NCI-H2227 (cell line): ENCODE data around the gene OPN5.

Experiments
- DNase-seq: peaks from one replicate; lab custom pipeline; 2025; ENCODE audit not compliant: unreplicated experiment; lab: John Stamatoyannopoulos, UW

OPN5 gene

DNA sequence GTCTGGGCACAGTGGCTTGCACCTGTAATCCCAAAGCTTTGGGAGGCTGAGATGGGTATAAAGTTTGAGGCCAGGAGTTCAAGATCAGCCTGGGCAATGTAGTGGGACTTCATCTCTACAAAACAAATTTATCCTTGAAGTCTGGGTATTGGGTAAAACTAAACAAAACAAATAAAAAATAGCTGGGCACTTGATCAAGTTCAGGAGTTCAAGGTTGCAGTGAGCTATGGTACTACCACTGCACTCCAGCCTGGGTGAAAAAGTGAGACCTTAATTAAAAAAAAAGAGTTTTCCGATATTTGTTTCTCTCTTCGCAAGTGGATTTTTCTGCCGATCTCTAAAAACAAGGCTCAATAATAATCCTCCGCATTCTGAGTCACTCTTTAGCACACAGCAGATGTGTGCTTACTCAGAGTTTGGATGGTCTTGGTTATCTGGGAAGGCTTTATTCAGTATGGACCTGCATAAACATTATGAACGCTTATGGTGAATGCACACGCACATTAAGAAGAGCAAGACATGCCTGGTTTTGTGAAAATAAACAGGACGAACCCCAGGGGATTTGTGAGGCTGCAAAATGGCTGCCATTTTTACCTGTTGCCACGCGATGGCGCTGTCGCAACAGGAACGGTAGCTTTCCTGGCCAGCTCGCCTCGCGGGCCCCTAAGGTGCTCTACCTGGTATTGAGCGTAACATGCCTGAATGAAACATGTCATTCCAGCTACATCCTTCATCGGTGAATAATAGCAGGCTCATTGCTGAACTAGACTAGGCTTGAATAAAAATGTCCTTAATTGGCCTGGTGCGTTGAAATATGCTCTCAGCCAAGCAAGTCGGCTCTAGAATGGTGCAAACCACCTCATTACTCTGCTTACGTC lies 6.0 kb downstream of the OPN5 start:
- DNase-seq: peak; percentile 64

DNA sequence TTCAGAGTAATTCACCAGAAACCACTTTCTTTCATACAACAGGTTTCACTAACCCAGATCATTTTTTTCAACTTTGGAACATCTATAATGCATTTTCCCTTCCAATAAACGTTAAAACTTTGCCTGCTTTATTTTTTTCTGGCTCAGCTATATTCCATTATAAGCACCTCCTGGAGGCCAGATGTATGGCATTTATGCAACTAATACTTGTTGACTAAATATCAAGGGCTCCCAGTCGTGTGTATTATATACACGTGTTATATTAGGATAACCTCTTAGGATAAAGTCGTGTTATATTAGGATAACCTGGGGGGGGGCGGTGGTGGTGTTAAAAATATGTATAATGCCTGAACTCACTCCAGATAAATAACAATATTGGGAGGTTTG lies 6.7 kb downstream of the OPN5 start:
- no peak for DNase-seq

DNA sequence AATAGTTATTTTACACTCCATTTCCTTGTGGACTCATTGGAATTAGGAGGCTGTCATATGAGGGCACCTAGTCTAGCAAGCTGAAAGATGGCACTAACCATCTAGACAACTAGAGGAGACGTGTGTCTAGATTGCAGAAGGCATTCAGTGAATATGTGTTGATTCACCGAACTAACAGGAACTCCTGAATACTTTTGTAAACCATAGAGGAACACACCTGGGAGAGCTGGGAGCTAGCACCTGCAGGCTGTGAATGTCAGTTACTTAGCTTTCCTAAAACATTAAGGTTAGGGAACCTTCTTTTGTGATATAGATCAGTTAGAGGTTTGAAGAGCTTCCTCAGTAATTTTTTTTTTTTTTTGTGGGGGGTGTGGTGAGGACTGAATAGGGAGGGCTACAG lies 7.7 kb downstream of the OPN5 start:
- no peak for DNase-seq

DNA sequence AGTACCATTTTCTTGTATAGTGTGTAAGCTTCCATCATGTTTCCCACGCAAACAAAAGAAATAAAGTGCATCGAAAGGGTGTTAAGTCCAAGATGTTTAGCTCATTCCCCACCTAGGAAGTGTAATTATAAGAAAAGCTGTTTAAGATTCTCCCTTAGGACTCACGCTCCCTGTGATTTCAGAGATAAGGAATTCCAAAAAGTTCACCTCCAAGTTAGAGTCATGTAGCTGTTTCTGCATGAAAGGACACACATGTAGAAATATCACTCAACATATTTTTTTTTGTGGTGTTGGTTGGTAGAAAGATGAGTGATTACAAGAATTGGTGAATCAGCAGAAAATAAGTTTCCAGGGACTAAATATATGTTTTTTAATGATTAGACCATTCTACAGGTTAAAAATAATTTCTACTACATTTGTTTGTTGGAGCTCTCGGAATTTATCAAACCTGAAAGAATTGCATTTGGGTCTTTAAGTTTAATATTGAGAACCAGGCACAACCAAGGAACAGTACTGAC lies 10.4 kb downstream of the OPN5 start:
- no peak for DNase-seq

DNA sequence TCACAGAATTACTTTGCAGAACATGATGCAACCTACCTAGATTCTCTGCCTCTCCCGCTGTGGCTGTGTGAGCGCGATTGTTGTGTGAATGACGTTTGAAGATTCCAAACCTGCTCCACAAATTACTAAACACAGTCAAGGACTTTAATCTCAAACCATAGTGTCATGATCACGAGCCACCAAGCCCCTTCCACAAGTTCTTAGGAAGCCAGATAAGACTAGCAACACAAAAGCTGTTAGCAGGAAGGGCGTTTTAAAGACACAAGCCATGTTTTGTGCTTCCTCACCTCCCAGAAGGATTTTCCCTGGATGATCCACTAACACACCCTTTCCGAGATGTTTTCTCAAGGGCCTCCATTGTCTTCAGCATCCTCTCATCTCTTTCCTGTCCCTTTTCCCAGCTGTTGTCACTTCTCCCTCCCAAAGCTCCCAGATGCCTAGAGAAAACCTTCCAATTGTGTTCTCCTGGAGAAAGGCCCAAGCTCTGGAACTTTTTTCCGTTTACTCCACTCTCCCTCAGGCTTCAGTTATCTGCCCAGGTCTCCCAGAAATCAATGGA lies 12.8 kb downstream of the OPN5 start:
- DNase-seq: no peak

DNA sequence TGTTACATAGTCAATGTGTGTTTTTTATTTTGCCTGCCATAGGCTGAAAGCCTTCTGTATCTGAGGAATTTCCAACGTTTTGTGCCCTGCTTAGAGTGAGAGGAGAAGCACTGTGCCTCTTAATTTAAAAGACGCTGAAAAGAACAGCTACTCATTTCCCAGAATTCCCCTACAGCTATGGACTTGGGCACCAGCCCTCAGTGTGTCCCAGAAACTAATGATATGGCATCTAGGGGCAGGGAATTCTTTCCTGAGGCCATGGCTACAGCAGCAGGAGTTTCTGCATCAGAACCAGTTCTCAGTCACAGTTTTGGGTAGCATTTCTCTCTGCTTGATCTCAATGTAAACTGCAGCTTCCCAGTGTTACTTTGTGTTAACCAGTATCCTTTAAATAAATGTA lies 20.2 kb downstream of the OPN5 start:
- no peak for DNase-seq

DNA sequence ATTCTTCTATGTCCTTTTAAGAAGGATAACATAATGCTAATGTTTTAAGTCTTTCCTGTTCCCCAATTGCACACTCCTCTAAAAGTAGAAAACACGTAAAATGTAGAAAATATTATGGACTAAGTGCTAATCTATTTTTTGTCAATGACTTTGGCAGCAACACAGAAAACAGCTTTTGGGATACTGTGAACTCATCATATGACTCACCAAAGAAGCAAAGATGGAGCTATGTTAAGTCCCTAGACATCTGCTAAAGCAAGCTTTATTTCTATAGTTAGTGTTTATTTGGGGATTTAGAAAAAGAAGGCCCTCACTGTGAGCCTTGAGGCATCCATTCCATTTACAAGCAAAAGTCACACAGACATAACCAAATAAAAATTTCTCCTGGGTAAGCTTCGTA lies 23.0 kb downstream of the OPN5 start:
- no peak for DNase-seq

DNA sequence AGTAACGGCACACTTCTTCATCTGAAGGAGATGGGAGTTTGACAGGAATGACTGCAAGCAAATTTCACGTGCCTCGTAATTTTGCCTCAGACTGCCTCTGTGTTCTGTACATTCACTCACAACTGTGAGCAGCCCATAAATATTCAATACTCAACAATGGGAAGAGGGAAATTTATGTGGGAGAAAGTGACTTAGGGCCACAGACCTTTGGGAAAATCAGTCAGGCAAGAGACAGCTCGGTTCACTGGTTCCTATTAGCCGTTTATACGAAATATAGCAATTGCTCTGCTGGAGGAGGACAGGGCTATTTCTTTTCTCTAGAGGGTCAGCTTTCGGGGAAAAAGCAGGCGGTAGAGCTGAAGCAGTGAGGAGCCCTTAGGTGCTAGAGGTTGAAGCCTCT lies 28.0 kb downstream of the OPN5 start:
- no peak for DNase-seq

DNA sequence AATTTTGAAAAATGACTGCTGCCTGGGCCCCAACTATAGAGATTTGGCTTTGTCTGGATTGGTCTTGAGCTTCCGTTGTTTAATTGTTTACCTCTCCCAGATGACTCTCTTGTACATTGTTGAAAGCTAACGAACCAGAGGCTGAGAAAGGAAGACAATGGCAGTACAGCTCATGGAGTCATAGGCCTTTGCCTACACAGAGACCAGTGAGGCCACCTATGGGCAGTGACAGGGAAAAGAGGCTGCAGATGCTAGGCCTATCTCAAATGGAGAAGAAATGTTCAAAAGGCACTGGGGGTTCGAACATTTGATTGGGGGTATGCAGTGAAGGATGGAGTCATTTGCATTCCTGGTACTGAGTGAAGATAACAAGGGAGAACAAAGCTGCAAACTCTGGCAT lies 29.1 kb downstream of the OPN5 start:
- DNase-seq: no peak

DNA sequence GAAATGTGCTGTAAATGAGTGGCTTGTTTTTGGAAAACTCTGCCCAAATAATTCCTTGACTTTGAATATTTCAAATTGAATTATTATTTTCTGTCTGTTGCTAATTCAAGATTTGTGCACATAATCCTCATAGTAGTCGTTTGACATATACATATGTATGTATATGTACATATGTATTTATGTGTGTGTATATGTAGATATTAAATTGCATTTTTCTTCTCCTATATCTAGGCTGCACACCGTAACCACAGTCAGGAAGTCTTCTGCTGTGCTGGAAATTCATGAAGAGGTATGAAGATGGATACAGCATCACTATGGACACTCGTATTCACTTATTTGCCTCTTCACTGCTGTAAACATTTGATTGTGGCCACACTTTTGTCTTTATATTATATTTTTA lies 29.6 kb downstream of the OPN5 start:
- no peak for DNase-seq

DNA sequence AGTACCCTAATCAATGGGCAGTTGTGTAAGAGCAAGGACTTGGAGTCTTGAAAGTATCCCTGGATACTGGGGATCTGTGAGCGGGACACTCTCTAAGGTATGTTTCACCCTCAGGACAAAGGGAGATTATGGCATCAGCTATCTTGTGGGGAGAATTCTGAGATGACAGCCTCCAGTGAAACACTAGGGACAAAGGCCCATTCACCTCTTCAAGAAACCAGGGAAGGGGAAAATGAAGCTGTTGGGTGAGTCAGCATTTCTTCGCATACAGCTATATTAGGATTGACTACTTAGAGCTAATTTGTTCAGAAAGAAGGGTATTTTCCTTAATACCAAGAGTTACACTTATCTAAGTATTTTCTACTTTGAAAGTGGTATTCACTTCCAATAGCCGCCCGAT lies 35.9 kb downstream of the OPN5 start:
- DNase-seq: no peak

DNA sequence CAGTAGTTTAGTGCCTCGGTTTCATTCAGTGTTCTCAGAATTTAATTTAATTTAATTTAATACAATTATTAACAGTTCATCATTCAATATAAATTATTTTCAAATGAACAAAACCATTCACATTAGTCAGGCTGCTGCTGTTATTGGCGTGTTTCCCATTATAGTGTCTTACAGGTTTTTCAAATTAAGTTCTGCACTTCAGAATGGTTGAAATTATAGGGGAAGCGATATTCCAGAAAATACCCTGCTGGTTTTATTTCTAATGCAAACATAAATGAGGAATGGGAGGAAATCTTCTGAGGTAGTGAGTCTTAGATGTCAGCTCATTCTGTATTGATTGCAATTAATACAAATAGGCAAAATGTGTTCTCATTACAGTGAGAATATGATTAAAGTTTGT lies 37.6 kb downstream of the OPN5 start:
- no peak for DNase-seq

DNA sequence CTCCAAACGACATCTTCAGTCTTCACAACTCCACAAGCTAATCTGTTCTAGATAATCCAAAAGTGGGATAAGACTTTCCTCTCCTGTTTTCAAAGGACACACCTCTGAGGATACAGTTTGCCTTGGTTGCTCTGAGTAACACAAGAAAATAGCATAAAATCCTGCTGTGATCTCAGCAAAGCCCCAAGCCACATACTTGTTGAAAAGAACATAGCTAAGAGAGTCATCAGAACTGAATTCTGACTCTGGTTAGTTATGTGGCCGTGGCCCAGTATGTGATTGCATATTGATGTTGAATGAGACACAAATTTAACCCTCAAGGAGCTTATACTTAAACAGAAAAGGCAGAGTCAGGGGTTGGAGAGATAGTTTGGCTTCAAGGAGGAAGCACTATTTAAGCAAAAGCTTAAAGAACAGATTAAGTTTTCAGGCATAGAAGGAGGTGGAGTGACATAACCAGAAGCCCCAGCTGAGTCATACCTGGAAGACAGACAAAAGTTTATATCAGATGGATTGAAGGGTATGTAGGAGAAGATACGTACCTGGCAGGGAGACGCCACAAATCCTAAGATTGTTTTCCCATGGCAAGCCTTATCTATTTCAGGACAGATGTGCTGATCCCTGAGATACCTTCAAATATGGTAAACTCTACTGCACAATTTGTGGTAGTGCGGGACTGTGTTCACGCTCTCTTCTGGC lies 41.2 kb downstream of the OPN5 start:
- DNase-seq: no peak

DNA sequence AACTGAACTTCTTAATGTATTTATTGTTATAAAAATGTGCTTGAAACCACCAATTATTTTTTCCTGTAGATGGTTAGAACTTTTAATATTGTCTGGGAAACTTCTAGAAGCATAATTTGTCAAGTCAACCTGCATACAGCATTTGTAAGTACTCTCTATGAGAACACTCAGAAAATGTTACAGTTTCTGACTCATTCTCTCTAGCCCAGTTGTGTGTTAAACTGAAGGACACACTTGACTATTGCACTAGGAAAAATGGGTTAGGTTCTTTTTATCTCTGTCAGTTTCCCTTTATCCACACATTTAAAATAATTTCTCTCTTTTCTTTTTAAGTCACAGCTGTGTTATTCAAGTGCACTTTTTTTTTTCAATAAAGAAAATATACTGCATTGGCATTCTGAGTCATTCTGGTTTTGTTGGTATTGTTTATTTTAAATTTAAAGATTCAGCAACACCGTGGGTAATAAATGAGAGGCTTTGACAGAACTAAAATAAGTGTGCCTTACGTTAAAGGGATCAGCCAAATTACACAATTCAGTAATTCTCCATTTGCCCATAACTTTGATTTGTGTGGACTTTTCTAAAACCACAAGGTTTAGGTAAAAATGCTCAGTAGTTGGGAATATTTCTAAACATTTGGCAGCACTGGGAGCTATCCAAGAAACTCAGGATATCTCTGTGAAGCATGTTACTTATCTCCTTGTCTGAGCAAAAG lies 50.7 kb downstream of the OPN5 start:
- DNase-seq: no peak

DNA sequence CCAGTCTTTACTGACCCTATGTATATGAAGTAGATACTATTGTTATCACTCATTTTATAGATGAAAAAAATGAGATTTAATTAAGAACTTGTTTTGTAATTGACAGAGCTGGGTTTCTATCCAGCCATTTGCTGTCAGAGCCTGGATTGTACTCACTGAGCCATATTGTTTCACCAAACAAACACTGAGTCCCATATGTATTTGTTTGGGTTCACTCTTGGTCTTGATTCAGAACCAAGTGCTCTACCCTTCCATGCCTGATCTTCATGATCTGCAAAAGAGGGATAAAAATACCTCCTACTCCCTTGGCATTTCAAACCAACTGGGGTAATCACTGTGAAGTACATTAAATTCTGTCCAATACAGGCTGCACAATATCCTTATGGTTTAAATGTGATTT lies 52.4 kb downstream of the OPN5 start:
- no peak for DNase-seq

DNA sequence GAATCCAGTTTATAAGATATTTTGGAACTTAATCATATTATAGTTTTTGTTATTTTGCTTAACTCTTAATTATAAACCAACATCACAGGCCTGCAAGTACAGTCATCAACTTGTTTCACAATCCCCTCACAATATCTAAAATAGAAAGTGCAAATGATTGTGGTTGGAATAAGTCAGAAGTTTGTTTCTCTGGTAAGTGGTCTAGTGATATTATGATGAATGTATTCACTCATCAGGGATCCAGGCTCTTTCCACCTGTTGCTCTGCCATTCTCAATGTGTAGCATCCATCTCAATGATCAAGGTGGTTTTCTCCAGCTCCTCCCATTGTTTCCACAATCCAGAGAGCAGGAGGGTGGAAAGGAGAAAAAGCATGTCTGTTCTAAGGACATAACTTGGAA lies 54.2 kb downstream of the OPN5 start:
- DNase-seq: no peak

DNA sequence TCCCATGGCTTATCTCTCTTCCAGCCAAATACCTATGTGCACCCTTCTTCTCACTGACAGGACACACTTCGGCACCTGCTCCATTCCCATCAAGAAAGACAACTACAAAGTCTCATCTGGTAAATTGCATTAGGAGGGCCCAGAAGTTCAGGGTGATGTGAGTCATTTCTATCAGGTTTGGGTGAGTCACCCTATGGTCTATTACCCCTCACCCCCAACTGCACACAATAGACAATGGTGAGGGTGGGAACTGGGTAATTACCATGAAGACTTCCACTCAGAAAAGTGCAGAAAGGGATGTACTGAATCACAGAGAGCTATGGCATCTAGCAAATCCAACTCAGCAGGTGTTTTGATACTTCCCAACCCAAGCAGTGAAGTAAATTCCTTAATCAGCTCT lies 54.8 kb downstream of the OPN5 start:
- no peak for DNase-seq

DNA sequence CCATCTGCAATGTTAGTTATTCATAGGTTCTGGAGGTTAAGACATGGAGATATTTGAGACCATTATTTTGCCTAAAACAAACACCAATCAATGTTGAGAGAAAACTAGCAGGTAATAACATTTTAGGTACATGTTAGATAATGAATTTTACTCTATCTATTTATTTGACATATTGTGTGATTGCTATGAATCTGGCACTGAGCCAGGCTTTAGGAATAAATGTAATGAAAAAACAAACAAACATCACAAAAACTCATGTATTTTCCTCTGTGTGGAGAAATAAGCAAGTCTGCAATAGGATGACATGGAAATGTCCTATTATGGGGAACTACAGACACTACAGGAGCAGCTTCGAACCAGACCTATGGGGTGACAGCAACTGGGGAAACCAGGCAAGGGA lies 57.8 kb downstream of the OPN5 start:
- no peak for DNase-seq

DNA sequence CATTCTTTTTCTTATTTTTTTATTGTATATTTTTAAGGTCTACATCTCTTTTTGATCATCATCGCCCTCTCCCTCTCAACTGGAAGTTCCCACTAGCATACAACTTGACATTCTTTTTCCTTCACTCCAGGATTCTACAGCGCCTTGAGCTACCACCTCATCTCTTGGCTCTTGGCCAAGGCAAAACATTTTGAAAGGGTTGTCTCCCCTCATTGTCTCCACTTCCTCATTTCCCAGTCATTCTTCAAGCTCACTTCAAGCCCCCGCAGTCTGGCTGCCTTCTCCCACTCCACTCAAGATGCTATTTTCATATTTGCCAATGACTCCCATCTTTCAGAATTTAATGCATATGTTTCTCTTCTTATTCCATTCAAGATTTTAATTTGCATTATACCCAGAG lies 63.0 kb downstream of the OPN5 start:
- no peak for DNase-seq

DNA sequence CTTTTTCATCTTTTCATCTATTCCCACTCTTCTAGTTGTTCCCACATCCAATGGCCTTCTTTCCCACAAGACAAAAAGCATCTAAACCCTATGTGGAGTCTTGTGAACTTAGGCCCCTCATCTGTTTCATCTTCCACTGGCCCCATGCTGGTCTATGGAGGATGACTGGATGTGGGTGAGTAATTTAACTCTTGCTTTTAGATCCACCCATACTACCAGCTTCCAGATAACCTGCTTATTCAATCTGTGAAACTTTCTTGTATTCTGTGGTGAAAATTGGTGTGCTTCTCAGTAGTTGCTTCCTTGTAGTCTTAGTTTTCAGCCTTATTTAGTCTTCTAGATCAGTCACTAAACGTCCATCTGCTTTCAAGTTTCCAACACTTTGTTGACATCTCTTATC lies 64.9 kb downstream of the OPN5 start:
- no peak for DNase-seq

DNA sequence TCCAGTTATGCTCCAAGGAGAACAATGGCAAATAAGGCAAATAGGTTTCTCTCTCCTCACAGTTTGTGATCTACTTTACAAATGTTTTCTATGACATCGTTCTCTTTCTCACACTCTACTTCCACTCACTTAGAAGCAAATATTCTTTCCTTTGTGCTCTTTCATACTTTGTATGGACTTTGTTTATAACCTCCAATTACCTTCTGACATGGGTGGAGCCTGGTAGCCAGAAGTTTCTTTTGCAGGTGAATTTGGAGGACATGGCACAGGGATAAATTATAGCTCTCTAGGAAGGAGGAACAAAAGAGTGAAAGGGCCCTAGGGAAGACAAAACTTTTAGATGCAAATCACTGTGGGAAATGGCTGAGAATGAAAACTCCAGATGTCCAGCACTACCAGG lies 69.3 kb downstream of the OPN5 start:
- no peak for DNase-seq

DNA sequence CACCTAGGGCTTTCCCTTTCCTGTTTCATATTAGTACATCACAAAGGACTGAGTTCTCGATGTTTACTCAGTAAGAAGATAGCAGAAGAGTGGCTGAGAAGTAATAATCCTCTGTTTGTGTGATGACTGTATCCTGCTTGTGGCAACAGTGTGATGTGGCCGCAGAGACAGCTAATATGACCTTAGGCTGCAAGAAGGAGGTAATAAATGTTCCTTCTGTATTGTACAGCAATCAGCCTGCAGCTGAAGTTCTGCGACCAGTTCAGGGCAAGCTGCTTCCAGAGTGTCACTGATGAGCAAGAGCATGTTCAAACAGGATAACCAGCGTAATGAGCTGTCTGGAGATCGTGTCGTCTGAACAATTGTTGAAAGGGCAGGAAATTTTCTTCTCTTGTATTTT lies 70.9 kb downstream of the OPN5 start:
- no peak for DNase-seq
